DLD1 (cell line): ENCODE measurements around the gene CFAP299.

Experiments
- in situ Hi-C: cut with HindIII; loops from 2 replicates; pipeline ENCODE4 v1.10.0; 2017; ENCODE audit warnings: low sequenced_read_pairs

Gene CFAP299

GRCh38 chr4:80489798-80490197 is 154.3 kb downstream of the CFAP299 start:
- in situ Hi-C loops: no loop called here

- in situ Hi-C loops: no loop called here
Observed at GRCh38 chr4:80492761-80493160, 157.2 kb downstream of the CFAP299 start.

- in situ Hi-C loops: no loop called here
Observed at GRCh38 chr4:80495865-80496264, 160.3 kb downstream of the CFAP299 start.

- in situ Hi-C loops: no loop called here
Observed at GRCh38 chr4:80498725-80499124, 163.2 kb downstream of the CFAP299 start.

- in situ Hi-C loops: no loop called here
Observed at GRCh38 chr4:80500613-80501012, 165.1 kb downstream of the CFAP299 start.

- in situ Hi-C loops: no loop called here
Observed at GRCh38 chr4:80507077-80507476, 171.5 kb downstream of the CFAP299 start.

GRCh38 chr4:80507507-80507906 is 172.0 kb downstream of the CFAP299 start:
- in situ Hi-C loops: no loop called here

- in situ Hi-C loops: no loop called here
Observed at GRCh38 chr4:80515496-80515895, 180.0 kb downstream of the CFAP299 start.

- in situ Hi-C loops: no loop called here
Observed at GRCh38 chr4:80521438-80521837, 185.9 kb downstream of the CFAP299 start.

- in situ Hi-C loops: no loop called here
Observed at GRCh38 chr4:80526697-80527096, 191.2 kb downstream of the CFAP299 start.

GRCh38 chr4:80529026-80529425 is 193.5 kb downstream of the CFAP299 start:
- in situ Hi-C loops: no loop called here

- in situ Hi-C loops: no loop called here
Observed at GRCh38 chr4:80532674-80533333, 197.3 kb downstream of the CFAP299 start.

GRCh38 chr4:80535551-80535950 is 200.0 kb downstream of the CFAP299 start:
- in situ Hi-C loops: no loop called here

GRCh38 chr4:80538276-80538926 is 202.9 kb downstream of the CFAP299 start:
- in situ Hi-C loops: no loop called here

- in situ Hi-C loops: no loop called here
Observed at GRCh38 chr4:80539190-80539589, 203.7 kb downstream of the CFAP299 start.

GRCh38 chr4:80540349-80540748 is 204.8 kb downstream of the CFAP299 start:
- in situ Hi-C loops: no loop called here

- in situ Hi-C loops: no loop called here
Observed at GRCh38 chr4:80540785-80541469, 205.4 kb downstream of the CFAP299 start.

- in situ Hi-C loops: no loop called here
Observed at GRCh38 chr4:80542747-80543146, 207.2 kb downstream of the CFAP299 start.

- in situ Hi-C loops: no loop called here
Observed at GRCh38 chr4:80560337-80560736, 224.8 kb downstream of the CFAP299 start.

GRCh38 chr4:80566203-80566872 is 230.8 kb downstream of the CFAP299 start:
- in situ Hi-C loops: no loop called here

GRCh38 chr4:80568891-80569290 is 233.4 kb downstream of the CFAP299 start:
- in situ Hi-C loops: no loop called here

- in situ Hi-C loops: no loop called here
Observed at GRCh38 chr4:80576796-80577195, 241.3 kb downstream of the CFAP299 start.
